AG04450 (cell line): ENCODE measurements around the gene PI4KA. TPM values are rescaled to one million over a fixed set of nuclear protein-coding genes. Genes with fewer than 3 reads are reported as not detected.
"Not testable (repeated sequence)": the region's sequence is repeated elsewhere in the genome, so short reads cannot be mapped to it uniquely, and the experiment has no call there.

Source experiments
- CTCF ChIA-PET: fragments of 300-600, 350-600 bp; formaldehyde crosslinking; extraction: SDS; loops from one replicate; lab custom pipeline; 2022; ENCODE audit warnings: antibody characterized with exemption, inconsistent platforms; lab: Charles Lee
- POLR2A ChIA-PET: fragments of 350-600 bp; formaldehyde crosslinking; extraction: SDS; loops from one replicate; lab custom pipeline; 2021; ENCODE audit warnings: antibody characterized with exemption, inconsistent platforms; lab: Yijun Ruan, JAX
- DNase-seq: peaks from one replicate; pipeline ENCODE4 v3.0.0-alpha.2; 2011; ENCODE audit warnings: low read depth, low spot score
- H3K27ac ChIP-seq: one replicate; pipeline ENCODE4 v1.5.1; 2012; ENCODE audit warnings: low read depth, low read length, control low read depth
- H3K27me3 ChIP-seq: one replicate; pipeline ENCODE4 v1.6.0; 2012; ENCODE audit warnings: low read length; ENCODE audit not compliant: control insufficient read depth, insufficient read depth
- H3K4me3 ChIP-seq: 2 replicates; pipeline ENCODE4 v1.5.1; 2011; ENCODE audit warnings: mild to moderate bottlenecking, low read depth, low read length, control low read depth
- H3K9me3 ChIP-seq: 2 replicates; pipeline ENCODE4 v1.5.1; 2012; ENCODE audit warnings: low read length; ENCODE audit not compliant: control insufficient read depth, insufficient read depth
- polyA plus RNA-seq: library from polyadenylated mRNA; depleted of rRNA; stranded (reverse); fragments of >200 nt; gene quantifications from 2 replicates; pipeline ENCODE4 v1.2.3, GENCODE V29; 2011
- TF ChIP-seq, protein P1 (sequence below): IDR thresholded peaks from 2 replicates; pipeline ENCODE4 v1.5.1; 2011; ENCODE audit warnings: low read depth, low read length, control low read depth, inconsistent platforms

PI4KA gene
- polyA plus RNA-seq, 1 experiment: 27.5 TPM

DNA sequence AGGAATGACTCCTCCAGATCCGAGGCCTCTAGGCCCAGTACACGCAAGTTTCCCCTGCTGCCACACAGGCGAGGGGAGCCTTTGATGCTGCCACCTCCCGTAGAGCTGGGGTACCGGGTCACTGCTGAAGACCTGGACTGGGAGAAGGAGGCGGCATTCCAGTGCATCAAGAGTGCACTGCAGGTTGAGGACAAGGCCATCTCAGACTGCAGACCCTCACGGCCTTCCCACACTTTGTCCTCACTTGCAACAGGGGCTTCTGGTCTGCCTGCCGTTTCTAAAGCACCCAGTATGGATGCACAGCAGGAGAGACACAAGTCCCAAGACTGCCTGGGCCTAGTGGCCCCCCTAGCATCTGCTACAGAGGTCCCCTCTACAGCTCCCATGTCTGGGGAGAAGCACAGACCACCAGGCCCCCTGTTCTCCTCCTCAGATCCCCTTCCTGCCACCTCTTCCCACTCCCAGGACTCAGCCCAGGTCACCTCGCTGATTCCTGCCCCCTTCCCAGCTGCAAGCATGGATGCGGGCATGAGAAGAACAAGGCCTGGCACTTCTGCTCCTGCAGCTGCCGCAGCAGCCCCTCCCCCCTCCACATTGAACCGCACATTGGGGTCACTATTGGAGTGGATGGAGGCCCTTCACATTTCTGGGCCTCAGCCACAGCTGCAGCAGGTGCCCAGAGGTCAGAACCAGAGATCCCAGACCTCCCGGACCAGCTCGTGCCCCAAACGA, 167.9 kb downstream of the PI4KA start:
- H3K4me3 ChIP-seq, H3K27me3 ChIP-seq, DNase-seq, CTCF ChIA-PET, H3K27ac ChIP-seq, POLR2A ChIA-PET, H3K9me3 ChIP-seq: not testable (repeated sequence)

DNA sequence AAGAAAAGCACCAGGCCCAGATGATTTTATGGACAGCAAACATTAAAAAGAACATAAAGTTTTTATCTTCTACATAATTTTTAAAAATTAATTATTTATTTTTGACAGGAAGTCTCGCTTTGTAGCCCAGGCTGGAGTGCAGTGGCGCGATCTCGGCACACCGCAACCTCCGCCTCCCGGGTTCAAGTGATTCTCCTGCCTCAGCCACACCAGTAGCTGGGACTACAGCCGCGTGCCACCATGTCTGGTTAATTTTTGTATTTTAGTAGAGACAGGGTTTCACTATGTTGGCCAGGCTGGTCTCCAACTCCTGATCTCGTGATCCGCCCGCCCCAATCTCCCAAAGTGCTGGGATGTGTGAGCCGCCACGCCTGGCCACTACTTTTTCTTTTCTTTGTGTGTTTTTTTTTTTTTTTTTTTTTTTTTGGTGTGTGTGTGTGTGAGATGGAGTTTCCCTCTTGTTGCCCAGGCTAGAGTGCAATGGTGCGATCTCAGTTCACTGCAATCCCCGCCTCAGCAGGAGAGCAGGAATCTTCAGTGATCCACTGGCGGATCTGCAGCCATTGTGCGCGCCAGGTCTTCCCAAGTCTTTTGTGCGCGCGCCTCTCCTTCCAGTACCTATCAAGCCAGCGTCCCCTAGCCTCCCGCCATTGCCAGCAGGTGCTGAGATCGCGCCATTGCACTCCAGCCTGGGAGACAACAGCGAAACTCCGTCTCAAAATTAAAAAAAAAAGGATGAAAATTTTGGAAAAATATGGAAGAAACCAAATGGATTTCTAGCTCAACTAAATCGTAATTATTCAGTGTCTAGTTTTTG, 171.0 kb downstream of the PI4KA start:
- DNase-seq, POLR2A ChIA-PET, H3K27ac ChIP-seq, H3K4me3 ChIP-seq, H3K27me3 ChIP-seq, H3K9me3 ChIP-seq, CTCF ChIA-PET: not testable (repeated sequence)

DNA sequence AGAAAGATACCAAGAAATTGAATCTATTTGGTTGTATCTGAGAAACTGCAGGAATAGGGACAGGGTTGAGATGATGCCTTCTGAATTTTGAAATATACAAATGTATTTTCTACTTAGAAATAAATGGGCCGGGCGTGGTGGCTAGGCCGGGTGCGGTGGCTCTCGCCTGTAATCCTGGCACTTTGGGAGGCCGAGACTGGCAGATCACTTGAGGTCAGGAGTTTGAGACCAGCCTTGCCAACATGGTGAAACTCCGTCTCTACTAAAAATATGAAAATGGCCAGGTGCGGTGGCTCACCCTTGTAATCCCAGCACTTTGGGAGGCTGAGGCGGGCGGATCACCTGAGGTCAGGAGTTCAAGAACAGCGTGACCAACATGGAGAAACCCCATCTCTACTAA, 172.8 kb downstream of the PI4KA start:
- DNase-seq, H3K4me3 ChIP-seq, H3K27ac ChIP-seq, POLR2A ChIA-PET, H3K9me3 ChIP-seq, CTCF ChIA-PET, H3K27me3 ChIP-seq: not testable (repeated sequence)

DNA sequence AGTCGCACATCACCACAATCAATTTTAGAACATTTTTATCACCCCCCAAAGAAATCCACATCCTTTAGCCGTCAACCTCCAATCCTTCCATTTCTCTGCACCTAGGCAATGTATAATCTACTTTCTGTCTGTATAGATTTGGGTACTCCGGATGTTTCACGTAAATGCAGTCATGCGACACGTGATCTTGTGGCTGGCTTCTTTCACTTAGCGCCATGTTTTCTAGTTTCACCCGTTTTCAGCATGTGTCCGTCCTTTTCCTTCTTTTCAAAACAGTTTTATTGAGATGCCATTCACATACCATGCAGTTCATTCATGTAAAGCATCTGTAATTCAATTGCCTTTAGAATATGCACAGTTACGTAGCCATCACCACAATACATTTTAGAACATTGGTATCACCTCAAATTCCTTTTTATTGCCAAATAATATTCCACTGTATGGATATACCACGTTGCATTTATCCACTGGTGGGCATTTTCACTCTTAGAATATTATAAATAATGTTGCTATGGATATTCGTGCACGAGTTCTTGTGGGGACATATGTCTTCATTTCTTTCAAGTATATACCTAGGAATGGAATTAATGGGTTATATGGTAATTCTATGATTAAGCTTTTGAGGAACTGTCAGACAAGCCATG, 179.7 kb downstream of the PI4KA start:
- DNase-seq, CTCF ChIA-PET, H3K27ac ChIP-seq, H3K4me3 ChIP-seq, H3K9me3 ChIP-seq, POLR2A ChIA-PET: not testable (repeated sequence)
- peaks cover 16% of the 10 kb centered on the region for H3K27me3 ChIP-seq

DNA sequence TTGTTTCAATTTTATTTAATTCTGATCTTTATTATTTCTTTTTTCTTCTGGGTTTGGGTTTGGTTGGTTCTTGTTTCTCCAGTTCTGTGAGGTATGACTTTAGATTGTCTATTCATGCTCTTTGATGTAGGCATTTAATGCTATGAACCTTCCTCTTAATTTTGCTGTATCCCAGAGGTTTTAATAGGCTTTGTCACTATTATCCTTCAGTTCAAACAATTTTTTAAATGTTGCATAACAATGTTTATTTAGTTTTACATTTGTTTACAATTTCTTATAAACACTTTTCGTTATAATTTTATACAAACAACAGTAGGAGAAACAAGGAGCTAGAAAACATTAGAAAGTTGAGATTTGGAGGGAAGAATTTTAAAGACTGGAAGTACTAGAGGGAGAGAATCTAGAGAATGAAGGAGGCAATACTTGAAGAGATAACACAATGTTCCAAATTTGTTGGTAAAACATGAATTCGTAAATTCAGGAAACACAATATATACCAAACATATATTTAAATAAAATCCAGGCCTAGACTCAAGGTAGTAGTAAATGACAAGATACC, 180.8 kb downstream of the PI4KA start:
- CTCF ChIA-PET: no interaction called here
- Histone ChIP-seq H3K4me3 (no peak overlapping the region), H3K27ac (no peak overlapping the region), H3K9me3 (no peaks in the 10 kb centered on the region), H3K27me3 (peaks cover 23% of the 10 kb centered on the region)
- TF ChIP-seq, protein P1, sequence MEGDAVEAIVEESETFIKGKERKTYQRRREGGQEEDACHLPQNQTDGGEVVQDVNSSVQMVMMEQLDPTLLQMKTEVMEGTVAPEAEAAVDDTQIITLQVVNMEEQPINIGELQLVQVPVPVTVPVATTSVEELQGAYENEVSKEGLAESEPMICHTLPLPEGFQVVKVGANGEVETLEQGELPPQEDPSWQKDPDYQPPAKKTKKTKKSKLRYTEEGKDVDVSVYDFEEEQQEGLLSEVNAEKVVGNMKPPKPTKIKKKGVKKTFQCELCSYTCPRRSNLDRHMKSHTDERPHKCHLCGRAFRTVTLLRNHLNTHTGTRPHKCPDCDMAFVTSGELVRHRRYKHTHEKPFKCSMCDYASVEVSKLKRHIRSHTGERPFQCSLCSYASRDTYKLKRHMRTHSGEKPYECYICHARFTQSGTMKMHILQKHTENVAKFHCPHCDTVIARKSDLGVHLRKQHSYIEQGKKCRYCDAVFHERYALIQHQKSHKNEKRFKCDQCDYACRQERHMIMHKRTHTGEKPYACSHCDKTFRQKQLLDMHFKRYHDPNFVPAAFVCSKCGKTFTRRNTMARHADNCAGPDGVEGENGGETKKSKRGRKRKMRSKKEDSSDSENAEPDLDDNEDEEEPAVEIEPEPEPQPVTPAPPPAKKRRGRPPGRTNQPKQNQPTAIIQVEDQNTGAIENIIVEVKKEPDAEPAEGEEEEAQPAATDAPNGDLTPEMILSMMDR: no peak
- DNase-seq: no peak
- POLR2A ChIA-PET: no interaction called here

DNA sequence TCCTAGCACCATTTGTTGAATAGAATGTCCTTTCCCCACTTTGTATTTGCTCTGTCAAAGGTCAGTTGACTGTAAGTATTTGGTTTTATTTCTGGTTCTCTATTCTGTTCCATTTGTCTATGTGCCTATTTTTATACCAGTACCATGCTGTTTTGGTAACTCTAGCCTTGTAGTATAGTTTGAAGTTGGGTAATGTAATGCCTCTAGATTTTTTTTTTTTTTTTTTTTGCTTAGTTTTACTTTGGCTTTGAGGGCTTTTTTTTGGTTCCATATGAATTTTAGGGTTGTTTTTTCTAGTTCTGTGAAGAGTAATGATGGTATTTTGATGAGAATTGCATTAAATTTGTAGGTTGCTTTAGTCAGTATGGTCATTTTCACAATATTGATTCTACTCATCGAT, 183.0 kb downstream of the PI4KA start:
- H3K4me3 ChIP-seq, H3K27ac ChIP-seq, POLR2A ChIA-PET, H3K9me3 ChIP-seq, DNase-seq, CTCF ChIA-PET: not testable (repeated sequence)
- H3K27me3 ChIP-seq: peaks cover 35% of the 10 kb centered on the region

DNA sequence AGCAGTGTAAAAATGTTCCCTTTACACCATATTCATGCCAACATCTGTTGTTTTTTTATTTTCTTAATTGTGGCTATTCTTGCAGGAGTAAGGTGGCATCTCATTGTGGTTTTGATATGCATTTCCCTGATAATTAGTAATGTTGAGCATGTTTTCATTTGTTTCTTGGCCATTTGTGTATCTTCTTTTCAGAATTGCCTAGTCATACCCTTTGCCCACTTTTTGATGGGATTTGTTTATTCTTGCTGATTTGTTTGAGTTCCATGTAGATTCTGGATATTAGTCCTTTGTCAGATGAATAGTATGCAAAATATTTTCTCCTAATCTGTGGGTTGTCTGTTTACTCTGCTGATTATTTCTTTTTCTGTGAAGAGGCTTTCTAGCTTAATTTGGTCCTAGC, 183.6 kb downstream of the PI4KA start:
- Histone ChIP-seq H3K9me3 (no peaks in the 10 kb centered on the region), H3K27me3 (peaks cover 38% of the 10 kb centered on the region), H3K27ac (no peak overlapping the region), H3K4me3 (no peak overlapping the region)
- ChIA-PET POLR2A (no interaction called here), CTCF (no interaction called here)
- TF ChIP-seq, protein P1: no peak
- DNase-seq: no peak
